Pancreas (tissue), 10 donors: Measurements from ENCODE around the gene CDH20. TPM values are rescaled to one million over a fixed set of nuclear protein-coding genes. Genes with fewer than 3 reads are reported as not detected.

Experiments
- ATAC-seq, 4 donors: fragments of 200-7000 bp; cut with Tn5 transposase; one replicate each; pipeline versions ENCODE4 v1.8.0 to v1.9.1; 2020; ENCODE audit warnings: mild to moderate bottlenecking in 4 of 4, moderate library complexity in 4 of 4
- DNase-seq, 6 donors: peaks; one replicate each; pipeline ENCODE4 v3.0.0-alpha.2; 2020
- FAIRE-seq: peaks from 2 replicates; lab custom pipeline; 2012; peaks lifted over from hg19 to GRCh38; lab: Jason Lieb, UNC
- H3K27ac ChIP-seq, 4 donors: fragments of 200-600 bp; sonication (generic); 1 replicate in 3 of 4; 2 replicates in 1 of 4; pipeline versions ENCODE4 v1.5.0 to v1.8.0; 2020
- H3K27me3 ChIP-seq, 4 donors: fragments of 200-600 bp; one replicate each; pipeline ENCODE4 v1.8.0; 2021
- H3K36me3 ChIP-seq, 3 donors: fragments of 200-600 bp; sonication (generic) in 1 of 3; one replicate each; pipeline versions ENCODE4 v1.5.0 to v1.8.0; 2020 to 2021
- H3K4me1 ChIP-seq, 3 donors: fragments of 200-600 bp; one replicate each; pipeline ENCODE4 v1.8.0; 2021
- H3K4me3 ChIP-seq, 4 donors: fragments of 200-600 bp; sonication (generic) in 2 of 4; one replicate each; pipeline versions ENCODE4 v1.5.0 to v1.8.0; 2020 to 2021
- H3K9me3 ChIP-seq, 4 donors: fragments of 200-600 bp; one replicate each; pipeline ENCODE4 v1.8.0; 2021
- CTCF ChIP-seq, 4 donors: fragments of 200-600 bp; sonication (generic) in 3 of 4; IDR thresholded peaks; one replicate each; pipeline versions ENCODE4 v1.5.0 to v1.8.0; 2021; ENCODE audit warnings: antibody characterized with exemption in 4 of 4
- WGBS, 2 donors: extraction: QIAGEN DNeasy Blood & Tissue Kit; methylation state at CpG; one replicate each; pipeline ENCODE4 v1.1.7; 2013; 5-methylcytosine and 5-hydroxymethylcytosine counted together
- intact Hi-C, 3 donors: fragments of 100-400 bp; cut with DNase I; formaldehyde crosslinking; loops; one replicate each; pipeline versions ENCODE4 v1.11.1 to v1.14.2; 2022
- polyA plus RNA-seq, 2 donors: library from polyadenylated mRNA; stranded (reverse); fragments of 200-250 nt; gene quantifications; one replicate each; pipeline ENCODE4 v1.2.3, GENCODE V29; 2013
- total RNA-seq, 6 donors: library from RNA; stranded (reverse); fragmentation: NEBNext Ultra II Directional in 4 of 6; extraction: Animal tissue kit (Norgen Biotek cat#: 25700) in 4 of 6; gene quantifications; one replicate each; pipeline versions ENCODE4 v1.2.1 to v1.2.4, GENCODE V29; 2021 to 2023
- donor health status: healthy with polysubstance abuse.
- donor health status: DM: no; HTN: no; CAD: no; lungs with moderate emphysema.
- donor health status: DM: no; HTN: no; CAD: no.
- donor health status: control.
- donor health status: control.
- donor health status: Bipolar disorder and iron deficiency.
- donor health status: DM: yes; HTN: yes; CAD: no.
- donor health status: DM: no; HTN: no; CAD: no.
- donor health status: DM: no; HTN: no; CAD: no.
- donor health status: DM: yes; HTN: yes; CAD: no.

CDH20 gene
- total and polyA plus RNA-seq, 8 donors: 0.02 to 0.17 TPM; not detected in 6

DNA sequence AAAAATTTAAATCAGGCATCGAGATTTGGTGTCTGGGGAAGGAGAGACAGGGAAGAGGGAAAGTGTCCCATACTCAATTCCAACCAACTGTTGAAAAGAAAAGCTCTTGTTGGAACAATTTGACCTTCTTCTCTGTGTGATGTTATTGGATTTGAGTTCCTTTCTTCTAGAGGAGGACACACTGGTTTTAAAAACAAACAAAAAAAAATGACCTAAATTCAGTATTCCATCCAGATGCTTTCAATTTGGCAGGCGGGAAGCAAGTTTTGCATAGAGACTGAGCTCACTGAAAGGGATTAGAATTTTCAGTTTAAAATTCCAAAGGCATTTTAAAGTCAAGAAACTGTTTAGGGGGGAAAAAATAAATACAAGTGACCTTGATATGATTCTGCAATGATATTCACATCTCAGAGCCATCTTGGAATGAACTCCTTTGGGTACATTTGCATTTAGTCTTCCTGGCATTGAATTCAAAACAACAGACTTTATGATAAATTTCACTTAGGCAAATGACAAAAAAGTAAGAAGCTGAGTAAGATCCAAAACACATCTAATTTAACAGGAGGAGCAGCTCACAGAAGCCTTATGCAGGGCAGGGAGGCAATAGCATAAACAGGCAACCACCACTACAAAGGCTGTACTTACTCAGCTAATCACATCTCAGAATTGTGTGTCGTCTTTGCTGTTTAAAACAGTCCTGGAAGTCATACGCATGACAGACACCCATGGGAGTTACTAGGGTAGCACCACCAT lies 126.8 kb downstream of the CDH20 start:
- Histone ChIP-seq H3K9me3 (no peaks in the 10 kb centered on the region), H3K4me3 (no peak overlapping the region), H3K4me1 (no peaks in the 10 kb centered on the region), H3K27me3 (no peaks in the 10 kb centered on the region), H3K36me3 (no peaks in the 10 kb centered on the region), H3K27ac (no peak overlapping the region)
- ATAC-seq (no peak), DNase-seq (no peak), FAIRE-seq (no peak)
- 60 to 71% methylated on average over 4 of the region's 4 CpGs for WGBS, 2 donors
- intact Hi-C loops: no loop called here
- TF ChIP-seq CTCF (IDR thresholded peaks at IDR 0.05): no peak

DNA sequence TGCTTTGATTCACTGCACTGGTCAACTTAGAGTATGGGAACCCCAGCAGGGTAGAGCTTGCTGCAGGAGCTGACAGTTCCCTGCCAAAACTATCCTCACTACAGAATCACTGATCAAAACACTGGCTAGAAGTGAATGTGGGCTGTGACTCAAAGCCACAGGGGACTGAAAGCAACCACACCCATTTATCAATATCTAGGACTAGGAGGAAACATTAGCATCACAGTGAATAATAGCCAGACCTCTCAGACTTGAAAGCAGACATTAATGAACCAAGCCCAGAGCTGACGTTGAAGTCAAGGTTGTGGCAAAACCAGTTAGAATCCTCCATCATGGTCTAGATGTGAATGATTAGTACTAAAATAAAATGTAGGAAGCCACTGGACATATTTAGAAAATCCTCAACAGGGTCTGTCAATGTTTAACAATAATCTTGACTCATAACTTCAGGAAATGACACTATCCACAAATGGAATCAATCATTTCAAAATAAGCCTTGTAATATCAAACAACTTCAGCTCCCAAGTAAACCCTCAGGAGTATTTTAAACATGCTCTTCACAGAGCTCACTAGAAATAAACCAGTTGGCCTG lies 131.4 kb downstream of the CDH20 start:
- H3K36me3 ChIP-seq: no peaks in the 10 kb centered on the region
- intact Hi-C loops: no loop called here
- no peak overlapping the region for H3K4me3 ChIP-seq
- no peak for ATAC-seq
- no peaks in the 10 kb centered on the region for H3K9me3 ChIP-seq
- H3K27ac ChIP-seq: no peak overlapping the region
- FAIRE-seq: no peak
- no peak for TF ChIP-seq CTCF (IDR thresholded peaks at IDR 0.05)
- no peak for DNase-seq
- no peaks in the 10 kb centered on the region for H3K27me3 ChIP-seq
- WGBS, 2 donors: 40 to 42% methylated on average over 1 of the region's 1 CpG
- H3K4me1 ChIP-seq: no peaks in the 10 kb centered on the region

GRCh38 chr18:61466736-61467135 lies 133.5 kb downstream of the CDH20 start:
- ATAC-seq: no peak
- Histone ChIP-seq H3K36me3 (no peaks in the 10 kb centered on the region), H3K27me3 (no peaks in the 10 kb centered on the region), H3K9me3 (no peaks in the 10 kb centered on the region), H3K4me1 (no peaks in the 10 kb centered on the region), H3K27ac (no peak overlapping the region), H3K4me3 (no peak overlapping the region)
- DNase-seq: no peak
- intact Hi-C loops: no loop called here
- 78 to 89% methylated on average over 3 of the region's 3 CpGs for WGBS, 2 donors
- FAIRE-seq: no peak
- TF ChIP-seq CTCF (IDR thresholded peaks at IDR 0.05): no peak

DNA sequence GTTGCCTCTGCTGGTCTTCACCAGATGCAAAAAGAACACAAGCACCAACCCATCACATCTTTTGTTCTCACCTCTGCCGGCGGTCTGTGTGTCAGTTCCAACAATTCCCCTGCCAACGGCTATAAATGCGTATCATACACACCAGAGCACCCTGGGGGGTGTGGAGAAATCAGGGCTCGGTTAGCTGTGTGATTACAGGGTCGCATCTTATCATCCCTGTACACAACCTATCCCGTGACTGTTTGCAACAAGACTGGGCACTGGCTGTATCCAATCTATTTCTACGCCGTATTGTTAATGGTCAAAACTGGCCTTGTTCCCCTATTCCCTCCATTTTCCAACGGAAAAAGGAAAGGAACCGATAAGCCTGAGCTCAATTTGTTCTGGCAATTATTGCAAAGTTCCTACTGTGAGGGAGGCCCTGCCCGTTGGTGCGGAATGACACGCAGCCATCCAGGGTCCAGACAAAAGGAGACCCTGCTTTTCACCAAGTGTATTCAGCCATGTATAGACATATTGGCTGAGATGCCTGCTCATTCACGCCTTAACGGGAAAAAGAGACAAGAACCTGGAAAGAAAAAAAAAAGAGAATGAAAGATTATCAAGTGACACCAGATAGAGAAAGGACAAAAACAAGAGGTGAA lies 136.9 kb downstream of the CDH20 start:
- H3K36me3 ChIP-seq: no peaks in the 10 kb centered on the region
- no peak overlapping the region for H3K27ac ChIP-seq
- no peak for FAIRE-seq
- no peaks in the 10 kb centered on the region for H3K9me3 ChIP-seq
- ATAC-seq: no peak
- no peak for TF ChIP-seq CTCF (IDR thresholded peaks at IDR 0.05)
- 74 to 83% methylated on average over 16 of the region's 16 CpGs for WGBS, 2 donors
- no peak for DNase-seq
- peaks cover 0 to 3% (median 0%) of the 10 kb centered on the region in 4 donors for H3K27me3 ChIP-seq
- no peaks in the 10 kb centered on the region for H3K4me1 ChIP-seq
- H3K4me3 ChIP-seq: no peak overlapping the region
- intact Hi-C loops: no loop called here
